CD4-positive, alpha-beta T cell (primary cell): ENCODE results near the gene ERC2. TPM values are rescaled to one million over a fixed set of nuclear protein-coding genes. Genes with fewer than 3 reads are reported as not detected.
A peak's percentile ranks its signal among the peaks of the same experiment; 100 is the strongest.

ENCODE experiments used
- ATAC-seq: fragments of 200-7000 bp; cut with Tn5 transposase; one replicate; pipeline ENCODE4 v1.10.0; 2022; ENCODE audit warnings: mild to moderate bottlenecking; ENCODE audit not compliant: poor library complexity
- CTCF ChIA-PET: fragments of 350-600 bp; sonication (Branson Sonifier 250); formaldehyde crosslinking; loops from one replicate; lab custom pipeline; 2021; ENCODE audit warnings: antibody characterized with exemption, inconsistent platforms; lab: Charles Lee
- POLR2A ChIA-PET: fragments of 350-600 bp; sonication (Branson Sonifier 250); formaldehyde crosslinking; loops from one replicate; lab custom pipeline; 2021; ENCODE audit warnings: antibody characterized with exemption, inconsistent platforms; lab: Charles Lee
- DNase-seq, 14 experiments: peaks; one replicate each; pipeline ENCODE4 v3.0.0-alpha.2; 2013 to 2020; ENCODE audit warnings: mixed read lengths in 2 of 14
- H3K27ac ChIP-seq, 2 donors: one replicate each; pipeline versions ENCODE4 v1.5.1 to v1.7.0; 2013; ENCODE audit warnings: low read length in 2 of 2, low read depth in 1 of 2, mild to moderate bottlenecking in 1 of 2
- H3K27me3 ChIP-seq, 2 experiments: 1 replicate in 1 of 2; 2 replicates in 1 of 2; pipeline versions ENCODE4 v1.6.1 to v1.7.0; 2013; ENCODE audit warnings: low read length in 2 of 2, control low read depth in 1 of 2, mild to moderate bottlenecking in 1 of 2, moderate library complexity in 1 of 2; ENCODE audit not compliant: insufficient read depth in 2 of 2, control insufficient read depth in 1 of 2
- H3K36me3 ChIP-seq: one replicate; pipeline ENCODE4 v1.6.1; 2013; ENCODE audit warnings: low read length, control low read depth; ENCODE audit not compliant: insufficient read depth
- H3K4me1 ChIP-seq: one replicate; pipeline ENCODE4 v1.6.1; 2013; ENCODE audit warnings: low read length, control low read depth; ENCODE audit not compliant: insufficient read depth
- H3K4me3 ChIP-seq: one replicate; pipeline ENCODE4 v1.5.1; 2013; ENCODE audit warnings: mild to moderate bottlenecking, low read length, moderate library complexity
- H3K9me3 ChIP-seq, 2 experiments: 1 replicate in 1 of 2; 2 replicates in 1 of 2; pipeline versions ENCODE4 v1.6.1 to v1.7.0; 2013; ENCODE audit warnings: low read length in 2 of 2, mild to moderate bottlenecking in 2 of 2, control low read depth in 1 of 2, moderate library complexity in 1 of 2; ENCODE audit not compliant: control insufficient read depth in 1 of 2, insufficient read depth in 1 of 2
- H3K27ac Mint-ChIP-seq: one replicate; pipeline ENCODE4 v1.8.0; 2020; ENCODE audit warnings: mixed read lengths
- H3K27me3 Mint-ChIP-seq: one replicate; pipeline ENCODE4 v1.8.0; 2021; ENCODE audit warnings: mixed read lengths
- H3K36me3 Mint-ChIP-seq: one replicate; pipeline ENCODE4 v1.8.0; 2021; ENCODE audit warnings: low read depth, mixed read lengths
- H3K4me1 Mint-ChIP-seq: one replicate; pipeline ENCODE4 v1.8.0; 2021; ENCODE audit warnings: low read depth, mixed read lengths
- H3K4me3 Mint-ChIP-seq: one replicate; pipeline ENCODE4 v1.8.0; 2020; ENCODE audit warnings: mild to moderate bottlenecking, mixed read lengths
- H3K9me3 Mint-ChIP-seq: one replicate; pipeline ENCODE4 v1.8.0; 2020; ENCODE audit warnings: mixed read lengths
- CTCF ChIP-seq: fragments of 200-600 bp; IDR thresholded peaks from one replicate; pipeline ENCODE4 v1.8.0; 2022; ENCODE audit warnings: antibody characterized with exemption, mild to moderate bottlenecking
- intact Hi-C, 2 experiments: fragments of 100-400 bp; cut with DNase I in 1 of 2; cut with micrococcal nuclease in 1 of 2; formaldehyde crosslinking; loops; one replicate each; pipeline versions ENCODE4 v1.15.1 to v1.9.0; 2023 to 2025; cut with DNase I, micrococcal nuclease
- total RNA-seq, 174 experiments: library from RNA in 2 of 174; stranded (reverse) in 2 of 174; gene quantifications; one replicate each; pipeline ENCODE4 v1.2.3 and lab custom pipeline; 2021 to 2026

The ERC2 gene
- total RNA-seq, 2 experiments from 2014 or later, result not detected

DNA sequence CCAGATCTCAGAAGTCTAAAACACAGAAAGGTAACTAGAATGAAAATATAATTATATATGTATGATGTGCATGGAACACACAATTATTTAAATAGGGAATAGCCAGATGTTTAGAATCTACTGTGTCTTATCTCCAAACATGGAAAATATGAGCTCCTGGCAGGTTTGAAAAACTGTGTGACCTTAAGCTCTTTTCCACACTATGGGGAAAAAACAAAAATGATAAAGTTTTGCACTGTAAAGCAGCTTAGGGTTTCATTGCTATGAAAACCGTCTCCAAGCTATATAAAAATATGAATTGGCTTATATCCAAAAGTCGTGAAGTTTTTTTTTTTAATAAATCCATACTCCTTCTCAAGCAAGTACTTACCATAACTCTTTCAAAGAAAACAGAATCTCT, 159.8 kb downstream of the ERC2 start:
- Mint-ChIP-seq H3K27me3 (peaks cover 24% of the 10 kb centered on the region), H3K4me1 (no peaks in the 10 kb centered on the region), H3K9me3 (no peaks in the 10 kb centered on the region), H3K27ac (no peak overlapping the region), H3K36me3 (no peaks in the 10 kb centered on the region), H3K4me3 (no peak overlapping the region)
- ATAC-seq (no peak), DNase-seq (no peak)
- intact Hi-C loops, result no loop called here
- H3K27me3 ChIP-seq, result peaks cover 3 to 11% of the 10 kb centered on the region in 2 experiments
- POLR2A ChIA-PET, result no interaction called here
- TF ChIP-seq CTCF, result no peak
- no peaks in the 10 kb centered on the region for H3K4me1 ChIP-seq
- H3K4me3 ChIP-seq, result no peak overlapping the region
- no peaks in the 10 kb centered on the region for H3K36me3 ChIP-seq
- H3K27ac ChIP-seq, result no peak overlapping the region
- CTCF ChIA-PET, result no interaction called here
- H3K9me3 ChIP-seq, result no peaks in the 10 kb centered on the region

DNA sequence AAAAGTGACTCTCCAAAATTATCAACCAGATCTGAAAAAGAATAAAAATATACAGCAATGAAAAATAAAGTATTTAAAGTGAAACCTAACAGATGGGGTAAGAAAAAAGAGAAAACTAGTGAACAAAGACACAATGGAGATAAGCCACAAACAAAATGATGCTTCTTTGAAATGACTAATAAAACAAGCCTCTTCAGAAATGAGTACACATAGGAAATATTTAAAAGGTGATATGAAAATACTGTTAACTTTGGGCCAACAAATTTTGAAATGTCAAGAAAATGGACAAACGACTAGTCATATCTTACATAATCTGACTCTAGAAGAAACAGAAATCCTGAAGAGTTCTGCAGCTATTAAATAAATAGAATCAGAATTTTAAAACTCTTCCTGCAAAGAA, 164.2 kb downstream of the ERC2 start:
- no peak overlapping the region for H3K4me3 ChIP-seq
- peaks cover 0 to 5% of the 10 kb centered on the region in 2 experiments for H3K9me3 ChIP-seq
- Mint-ChIP-seq H3K27me3 (peaks cover 40% of the 10 kb centered on the region), H3K4me1 (no peaks in the 10 kb centered on the region), H3K9me3 (no peaks in the 10 kb centered on the region), H3K4me3 (no peak overlapping the region), H3K27ac (no peak overlapping the region), H3K36me3 (no peaks in the 10 kb centered on the region)
- H3K27ac ChIP-seq, result no peak overlapping the region
- peaks cover 7 to 12% of the 10 kb centered on the region in 2 experiments for H3K27me3 ChIP-seq
- H3K4me1 ChIP-seq, result no peaks in the 10 kb centered on the region
- no peak for TF ChIP-seq CTCF
- intact Hi-C loops, result no loop called here
- H3K36me3 ChIP-seq, result no peaks in the 10 kb centered on the region
- CTCF ChIA-PET, result no interaction called here
- POLR2A ChIA-PET, result no interaction called here
- DNase-seq (no peak), ATAC-seq (no peak)

DNA sequence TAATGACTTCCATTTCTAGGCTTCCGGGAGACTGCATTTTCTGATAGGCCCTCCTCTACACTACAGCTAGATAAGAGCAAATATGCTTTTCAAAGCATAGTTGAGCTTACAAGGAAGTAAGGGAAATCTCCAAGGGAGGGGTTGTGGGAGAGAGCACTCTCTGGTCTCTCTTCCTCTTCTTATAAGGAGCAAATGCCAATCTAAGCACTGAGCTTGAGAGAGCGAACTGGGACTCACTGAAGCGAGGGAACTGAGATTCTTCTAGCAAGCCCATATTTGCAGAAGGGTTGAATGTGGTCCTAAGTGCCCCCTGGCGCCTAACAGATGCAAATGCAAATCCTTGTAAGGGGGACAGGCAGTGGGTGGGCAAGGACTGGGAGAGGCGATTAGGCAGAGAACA, 164.8 kb downstream of the ERC2 start:
- Mint-ChIP-seq H3K27me3 (peaks cover 44% of the 10 kb centered on the region), H3K27ac (no peak overlapping the region), H3K4me3 (no peak overlapping the region), H3K36me3 (no peaks in the 10 kb centered on the region), H3K9me3 (peaks cover 3% of the 10 kb centered on the region), H3K4me1 (no peaks in the 10 kb centered on the region)
- Histone ChIP-seq H3K4me1 (no peaks in the 10 kb centered on the region), H3K9me3 (peaks cover 0 to 8% of the 10 kb centered on the region in 2 experiments), H3K27me3 (peaks cover 8 to 12% of the 10 kb centered on the region in 2 experiments), H3K4me3 (no peak overlapping the region), H3K27ac (no peak overlapping the region), H3K36me3 (no peaks in the 10 kb centered on the region)
- DNase-seq (peak in 3 of 14 experiments; percentile 1 to 16 (median 13)), ATAC-seq (no peak)
- CTCF ChIA-PET, result no interaction called here
- intact Hi-C loops, result no loop called here
- TF ChIP-seq CTCF, result no peak
- POLR2A ChIA-PET, result no interaction called here
